Activated T-cell treated with anti-CD3 and anti-CD28 coated beads, Interleukin-2, amount 50 U/mL, for 48 hours (primary cell): ENCODE data around the gene SORCS1.
"Not testable (repeated sequence)": the region's sequence is repeated elsewhere in the genome, so short reads cannot be mapped to it uniquely, and the experiment has no call there.

ENCODE experiments used
- DNase-seq, 2 experiments: peaks; one replicate each; pipeline ENCODE4 v3.0.0-alpha.2; 2020

SORCS1 gene

DNA sequence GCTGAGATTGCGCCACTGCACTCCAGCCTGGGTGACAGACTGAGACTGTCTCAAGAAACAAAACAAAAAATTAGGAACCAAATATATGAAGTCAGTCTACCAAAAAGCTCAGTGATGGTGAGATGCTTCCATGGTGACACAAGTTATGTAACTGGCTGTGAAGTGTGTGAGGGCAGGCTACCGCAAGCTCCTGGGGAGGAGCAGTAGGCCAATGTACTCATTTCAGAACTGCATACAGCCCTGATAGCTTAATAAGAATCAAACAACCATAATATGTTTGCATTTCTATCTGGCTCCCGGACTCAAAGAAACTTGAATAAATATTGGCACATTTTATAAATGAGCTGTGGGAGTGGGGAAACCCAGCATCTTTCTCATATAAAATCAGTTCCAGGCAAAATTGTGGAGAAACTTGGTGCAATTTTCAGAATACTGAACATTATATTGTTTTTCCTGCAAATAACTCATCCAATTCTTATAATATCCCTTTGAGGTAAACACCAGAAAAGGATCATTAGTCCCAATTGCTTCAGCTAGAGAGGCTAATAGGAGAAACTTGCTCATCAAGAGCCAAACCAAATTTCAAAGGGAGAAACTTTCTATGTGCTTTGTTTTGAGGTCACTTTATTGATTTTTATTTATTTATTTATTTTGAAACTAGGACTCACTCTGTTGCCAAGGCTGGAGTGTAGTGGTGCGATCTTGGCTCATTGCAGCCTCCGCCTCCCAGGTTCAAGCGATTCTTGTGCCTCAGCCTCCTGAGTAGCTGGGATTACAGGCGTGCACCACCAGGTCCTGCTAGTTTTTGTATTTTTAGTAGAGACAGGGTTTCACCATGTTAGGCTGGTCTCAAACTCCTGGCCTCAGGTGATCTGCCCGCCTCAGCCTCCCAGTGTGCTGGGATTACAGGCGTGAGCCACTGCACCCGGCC lies 127.0 kb downstream of the SORCS1 start:
- DNase-seq, result no peak

DNA sequence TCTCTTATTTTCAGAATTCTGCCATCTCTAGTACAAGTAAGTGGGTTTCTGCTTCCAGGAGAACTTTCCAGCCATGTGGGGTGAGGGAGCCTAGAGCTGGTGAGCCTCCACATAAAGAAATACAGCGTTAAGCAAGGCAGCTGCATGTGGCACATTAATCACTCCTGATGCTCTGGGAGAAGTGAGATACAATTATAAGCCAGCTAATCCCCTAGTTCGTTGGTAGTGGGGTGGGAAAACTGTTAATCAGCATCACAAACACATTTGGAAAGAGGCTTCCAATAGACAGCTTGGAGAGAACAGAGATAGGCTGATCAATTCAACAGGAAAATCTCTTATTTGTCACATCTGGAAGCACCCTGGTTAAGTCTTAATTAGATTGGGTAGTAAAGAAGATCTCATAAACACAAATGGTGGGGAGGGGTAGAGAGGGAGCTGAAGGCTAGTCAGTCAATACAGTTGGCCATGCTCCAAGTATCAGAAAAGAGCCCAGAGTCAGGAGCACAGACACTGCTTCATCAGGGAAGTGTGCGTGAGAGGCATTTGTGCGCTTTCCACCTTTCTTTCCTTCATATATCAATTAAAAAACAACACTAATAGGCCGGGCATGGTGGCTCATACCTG lies 130.6 kb downstream of the SORCS1 start:
- DNase-seq, result no peak

DNA sequence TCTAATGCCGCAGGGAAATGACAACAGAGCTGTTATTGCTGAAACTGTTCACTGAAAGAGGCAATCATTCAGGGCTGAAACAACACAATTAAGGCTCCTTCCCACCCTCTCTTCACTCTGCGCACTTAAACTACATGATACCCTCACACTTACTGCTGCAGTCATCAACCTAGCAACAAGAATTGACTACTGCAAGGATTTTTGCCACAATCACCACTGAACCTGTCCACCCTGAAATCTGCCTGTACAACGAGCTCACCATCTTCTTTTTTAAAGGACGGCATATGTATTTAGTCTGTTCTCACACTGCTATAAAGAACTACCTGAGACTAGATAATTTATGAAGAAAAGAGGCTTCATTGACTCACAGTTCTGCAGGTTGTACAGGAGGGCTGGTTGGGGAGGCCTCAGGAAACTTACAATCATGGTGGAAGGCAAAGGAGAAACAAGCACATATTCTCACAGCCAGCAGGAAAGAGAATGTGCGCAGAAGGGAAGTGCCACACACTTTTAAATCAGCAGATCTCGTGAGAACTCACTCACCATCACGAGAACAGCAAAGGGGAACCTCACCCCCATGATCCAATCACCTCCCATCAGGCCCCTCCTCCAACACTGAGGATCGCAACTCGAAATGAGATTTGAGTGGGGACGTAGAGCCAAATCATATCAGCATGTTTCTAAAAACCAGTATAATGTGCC lies 131.7 kb downstream of the SORCS1 start:
- DNase-seq, result no peak

DNA sequence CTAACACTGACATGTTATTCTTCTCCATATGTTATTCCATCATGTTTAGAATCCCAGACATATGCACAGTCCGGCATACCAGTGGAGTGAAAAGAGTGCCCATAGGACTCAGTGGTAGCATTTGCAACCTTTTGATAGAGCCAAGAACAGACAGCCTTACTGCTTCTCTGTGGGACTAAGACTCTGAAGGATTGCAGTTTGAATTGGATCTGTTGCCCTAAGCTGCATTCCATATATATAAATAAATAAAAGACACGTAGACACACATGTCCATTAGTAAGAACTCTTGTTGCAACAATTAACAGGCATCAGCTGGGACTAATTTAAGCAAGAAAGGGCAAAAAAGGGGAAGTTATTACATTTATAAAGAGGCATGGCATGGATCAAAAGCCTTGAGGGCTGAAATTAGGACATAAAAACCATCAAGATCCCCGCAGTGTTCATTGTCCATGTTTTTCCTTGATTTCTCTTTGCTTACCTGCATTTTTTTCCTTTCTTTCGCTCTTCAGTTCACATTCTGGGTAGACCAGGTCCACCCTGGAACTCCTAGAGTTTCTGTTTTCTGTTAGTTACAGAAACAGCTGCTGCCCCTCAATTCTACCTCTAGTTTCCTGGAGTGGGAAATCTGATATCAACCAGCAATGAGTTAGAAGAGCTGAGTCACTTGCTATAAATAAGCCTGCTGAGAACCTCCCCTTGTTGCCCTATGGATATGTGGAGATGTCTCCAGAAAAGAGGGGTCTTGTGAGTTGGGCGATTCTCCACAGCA lies 132.4 kb downstream of the SORCS1 start:
- no peak for DNase-seq

DNA sequence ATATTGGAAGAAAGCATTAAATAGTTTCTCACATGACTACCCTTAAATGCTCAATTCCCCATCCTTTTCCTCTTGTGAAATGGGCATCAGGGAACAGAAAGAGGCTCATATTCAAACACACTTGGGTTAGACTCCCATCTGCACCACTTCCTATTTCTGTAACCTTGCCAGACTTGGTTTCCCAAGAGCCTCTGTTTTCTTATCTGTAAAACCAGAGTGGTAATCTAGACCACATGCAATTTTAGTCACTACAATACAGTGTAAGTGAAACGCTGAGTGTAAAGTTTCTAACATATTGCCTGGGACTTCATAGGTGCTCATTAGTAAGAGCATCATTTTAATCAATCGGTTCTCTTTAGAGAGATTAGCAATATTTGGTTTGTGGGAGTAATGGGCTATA lies 136.3 kb downstream of the SORCS1 start:
- no peak for DNase-seq

DNA sequence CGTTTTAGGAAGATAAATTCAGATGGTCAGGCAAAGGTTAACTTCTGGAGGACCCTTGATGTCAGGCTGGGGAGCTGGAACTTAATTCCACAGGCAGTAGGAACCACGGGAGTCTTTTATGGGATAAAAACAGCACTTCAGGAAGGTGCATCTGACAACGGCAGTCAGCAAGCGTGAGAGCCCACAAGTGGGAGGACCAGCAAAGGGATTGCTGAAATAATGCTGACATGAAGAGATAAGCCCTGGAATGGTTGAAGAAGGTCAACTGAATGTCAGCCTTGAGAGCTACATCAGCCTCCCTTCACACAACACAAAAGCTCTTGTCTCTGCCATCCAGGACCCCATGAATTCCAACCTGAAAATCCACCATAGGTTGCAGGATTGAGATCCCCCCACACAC lies 138.8 kb downstream of the SORCS1 start:
- DNase-seq, result no peak

DNA sequence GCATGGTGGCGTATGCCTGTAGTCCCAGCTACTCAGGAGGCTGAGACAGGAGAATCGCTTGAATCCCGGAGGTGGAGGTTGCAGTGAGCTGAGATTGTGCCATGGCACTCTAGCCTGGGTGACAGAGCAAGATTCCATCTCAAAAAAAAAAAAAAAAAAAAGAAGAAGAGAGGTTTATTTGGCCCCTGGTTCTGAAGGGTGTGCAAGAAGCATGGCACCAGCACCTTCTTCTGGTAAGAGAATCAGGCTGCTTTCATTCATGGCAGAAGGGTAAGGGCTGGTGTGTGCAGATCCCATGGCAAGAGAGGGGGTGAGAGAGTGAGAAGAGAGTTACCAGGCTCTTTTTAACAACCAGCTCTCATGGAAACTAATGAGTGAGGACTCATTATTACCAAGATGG lies 140.5 kb downstream of the SORCS1 start:
- DNase-seq, result not testable (repeated sequence)

DNA sequence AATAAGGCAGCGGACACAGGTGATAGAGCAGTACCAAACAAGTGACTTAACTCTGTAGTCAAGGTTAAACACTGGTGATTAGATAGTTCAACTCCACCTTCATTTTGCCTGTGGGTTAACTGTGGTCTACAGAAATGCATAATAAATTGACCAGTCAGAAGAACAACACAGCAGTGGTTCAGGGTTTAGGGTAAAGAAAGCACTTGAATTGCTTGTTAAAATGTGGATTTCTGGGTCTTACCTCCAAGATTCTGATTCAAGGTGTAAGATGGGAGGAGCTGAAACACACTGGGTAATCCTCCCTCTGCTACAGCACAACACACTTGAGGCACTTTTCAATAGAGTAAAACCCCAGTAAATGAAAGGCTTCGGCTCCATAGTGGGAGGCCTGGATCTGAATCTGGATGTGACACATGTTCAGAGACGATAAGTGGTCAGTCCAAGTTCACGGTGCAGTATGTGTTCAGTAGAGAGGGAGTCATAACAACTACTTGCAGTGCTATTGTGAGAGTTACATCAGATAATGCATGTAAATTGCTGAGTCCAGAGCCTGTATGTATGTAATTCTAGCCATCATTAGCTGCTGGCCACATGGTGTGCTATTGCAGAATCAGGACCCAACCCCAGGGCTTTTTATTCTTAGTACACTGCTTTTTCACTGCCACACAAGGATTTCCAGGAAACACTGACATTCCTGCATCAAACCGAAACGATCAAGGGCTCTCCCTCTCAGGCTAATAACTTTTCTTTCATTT lies 141.7 kb downstream of the SORCS1 start:
- no peak for DNase-seq

DNA sequence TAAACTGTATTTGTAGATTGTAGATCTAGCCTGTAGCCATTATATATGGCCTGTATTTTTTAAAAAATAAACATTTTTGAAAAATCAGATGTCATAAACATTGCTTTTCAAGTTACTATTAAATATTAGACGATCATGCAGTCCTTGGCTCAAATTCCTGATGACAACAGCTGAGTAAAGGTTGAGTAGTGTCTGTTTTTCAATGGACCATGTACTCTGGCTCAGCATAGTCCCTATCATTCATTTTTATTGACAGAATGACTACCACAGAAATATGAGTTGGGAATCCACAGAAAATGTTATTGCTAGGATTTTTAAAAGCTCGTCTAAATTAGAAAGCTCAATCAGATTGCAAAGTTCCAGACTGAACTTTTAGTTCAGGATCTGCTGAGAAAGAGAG lies 145.4 kb downstream of the SORCS1 start:
- no peak for DNase-seq

DNA sequence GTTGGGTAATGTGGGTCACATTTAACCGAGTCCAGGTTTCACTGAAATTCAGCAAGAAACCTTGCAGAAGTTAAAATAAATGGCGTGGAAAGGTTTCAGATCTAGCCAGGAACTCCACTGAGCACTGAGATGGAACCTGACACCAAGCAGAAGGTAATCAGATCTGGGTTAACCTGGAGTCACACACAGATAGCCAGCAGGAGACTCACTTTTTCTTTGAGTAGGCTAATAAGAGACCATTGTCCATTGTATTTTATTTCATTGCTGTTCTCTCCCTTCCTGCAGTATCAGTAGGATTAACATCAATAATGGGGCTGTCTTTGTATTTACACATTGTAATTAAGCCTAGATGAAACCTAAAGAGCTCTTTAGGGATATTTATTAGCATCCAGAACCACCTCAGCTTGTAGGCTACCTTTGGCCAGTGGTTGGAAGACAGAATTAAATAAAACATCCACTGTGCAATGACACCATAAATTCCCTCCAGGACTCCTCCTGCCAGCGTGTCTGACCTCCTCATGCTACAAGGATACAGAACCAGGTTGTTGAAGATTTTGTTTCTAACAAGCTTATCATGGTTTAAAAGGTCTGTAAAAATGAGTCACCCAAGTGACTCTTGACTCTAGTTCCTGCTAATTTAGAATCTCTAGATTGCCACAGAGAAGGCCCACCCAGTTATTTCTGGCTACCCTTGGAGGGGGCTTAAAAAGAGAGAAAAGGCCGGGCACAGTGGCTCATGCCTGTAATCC lies 151.1 kb downstream of the SORCS1 start:
- no peak for DNase-seq

DNA sequence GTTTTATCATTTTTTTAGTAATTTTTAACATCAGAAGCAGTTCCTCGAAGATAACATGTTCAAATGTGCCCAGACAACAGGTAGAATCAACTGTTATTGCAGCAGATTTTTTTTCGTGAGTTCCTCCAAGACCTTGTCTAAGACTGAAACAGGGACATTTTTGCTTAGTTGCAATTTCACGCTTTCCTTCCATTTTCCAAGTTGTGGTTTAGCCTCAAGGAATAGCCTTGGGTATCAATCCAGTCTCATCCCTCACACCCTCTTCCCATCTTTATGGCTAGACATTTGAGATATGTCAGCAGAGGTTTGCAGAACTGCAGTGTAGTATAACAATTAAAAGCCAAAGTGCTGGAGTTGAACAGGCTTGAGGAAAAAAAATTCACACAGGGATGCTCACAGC lies 152.5 kb downstream of the SORCS1 start:
- no peak for DNase-seq

DNA sequence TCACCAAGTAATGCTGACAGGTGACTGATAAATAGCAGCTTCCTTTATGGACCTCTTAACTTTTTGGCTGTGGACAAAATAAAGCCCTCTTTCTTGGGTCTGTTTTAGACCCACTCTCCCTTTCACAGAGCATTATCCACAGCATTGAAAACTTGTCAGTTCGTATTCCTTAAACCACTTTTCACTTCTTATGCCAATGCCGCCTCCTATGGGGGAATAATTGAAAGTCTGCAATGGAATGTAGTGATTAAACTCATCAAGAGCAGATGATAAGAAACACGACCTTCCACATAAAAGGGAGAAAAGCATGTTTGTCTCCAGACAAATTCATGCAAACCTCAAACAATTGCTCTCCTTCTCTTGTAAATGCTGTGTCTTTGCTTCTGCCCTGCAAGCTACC lies 153.4 kb downstream of the SORCS1 start:
- no peak for DNase-seq

DNA sequence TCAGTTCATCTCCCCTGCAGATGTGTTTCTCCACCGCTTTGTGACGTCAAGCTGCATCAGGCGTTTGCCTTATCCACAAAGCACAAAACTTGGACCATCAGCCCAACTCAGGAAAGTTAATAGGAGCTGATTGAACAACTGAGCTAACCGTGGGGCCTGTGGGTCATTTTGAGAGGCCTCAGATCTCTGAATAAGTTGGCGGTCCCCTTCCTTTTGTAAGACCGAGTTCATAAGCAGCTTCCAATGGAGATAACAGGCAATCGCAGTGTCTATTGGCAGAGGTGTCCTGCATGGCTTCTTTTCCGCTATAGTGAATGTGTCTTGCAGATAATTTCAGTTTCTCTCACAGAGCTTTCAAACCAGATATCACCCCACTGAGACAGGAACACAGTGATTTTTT lies 154.0 kb downstream of the SORCS1 start:
- no peak for DNase-seq

DNA sequence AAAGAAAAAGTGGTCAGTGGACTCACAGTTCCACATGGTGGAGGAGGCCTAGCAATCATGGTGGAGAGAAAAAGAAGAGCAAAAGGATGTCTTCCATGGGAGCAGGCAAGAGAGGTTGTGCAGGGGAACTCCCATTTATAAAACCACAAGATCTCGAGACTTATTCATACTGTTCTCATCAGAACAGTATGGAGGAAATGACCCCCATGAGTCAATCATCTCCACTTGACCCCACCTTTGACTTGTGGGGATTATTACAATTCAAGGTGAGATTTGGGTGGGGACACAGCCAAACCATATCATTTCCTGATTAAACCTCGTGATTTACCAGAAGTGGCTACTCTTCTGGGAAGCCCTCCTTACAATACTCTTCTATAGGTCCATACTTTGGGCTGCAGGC lies 160.1 kb downstream of the SORCS1 start:
- no peak for DNase-seq

DNA sequence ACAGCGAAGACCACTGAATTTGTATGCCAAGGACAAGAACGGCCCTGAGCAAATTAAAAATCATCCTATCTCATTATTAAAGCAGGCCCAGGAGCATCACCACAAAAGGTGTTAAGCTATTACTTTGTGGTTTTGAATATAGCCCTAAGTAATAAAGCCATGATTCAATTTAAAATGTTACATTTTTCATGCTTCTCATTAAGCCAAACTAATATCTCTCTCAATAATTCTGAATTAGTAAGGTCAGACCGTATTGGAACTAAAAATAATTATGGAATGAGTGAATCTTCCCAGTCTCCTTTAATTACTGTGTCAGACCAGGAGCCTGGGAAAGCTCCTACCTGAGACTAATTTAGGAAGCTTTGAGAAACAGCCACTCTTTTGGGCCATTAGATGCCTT lies 162.4 kb downstream of the SORCS1 start:
- DNase-seq, result no peak

DNA sequence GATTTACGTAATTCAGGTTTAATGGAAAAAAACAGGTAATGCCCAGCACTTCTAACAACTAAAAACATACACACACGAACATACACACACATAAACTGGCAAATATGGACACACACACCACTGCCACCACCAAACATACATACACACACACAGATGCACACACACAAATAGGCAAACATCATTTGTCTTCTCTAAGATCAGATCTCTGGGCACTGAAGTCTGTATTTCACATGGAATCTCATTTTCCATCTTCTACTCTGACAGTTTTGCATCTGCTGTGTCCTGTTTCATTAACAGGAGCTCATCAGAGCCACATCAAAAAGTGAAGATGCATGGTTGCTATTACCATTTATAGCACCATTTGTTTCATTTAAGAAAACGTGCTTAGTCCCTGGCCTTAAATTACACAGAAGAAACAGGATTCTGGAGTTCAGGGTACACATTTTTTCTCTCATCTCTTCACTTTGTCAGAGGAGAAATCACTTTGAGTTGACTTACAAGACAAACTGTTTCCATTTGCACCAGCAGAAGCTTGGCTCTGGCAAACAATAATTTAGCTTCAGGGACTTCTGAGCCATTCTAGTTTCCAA lies 165.3 kb downstream of the SORCS1 start:
- DNase-seq, result no peak

DNA sequence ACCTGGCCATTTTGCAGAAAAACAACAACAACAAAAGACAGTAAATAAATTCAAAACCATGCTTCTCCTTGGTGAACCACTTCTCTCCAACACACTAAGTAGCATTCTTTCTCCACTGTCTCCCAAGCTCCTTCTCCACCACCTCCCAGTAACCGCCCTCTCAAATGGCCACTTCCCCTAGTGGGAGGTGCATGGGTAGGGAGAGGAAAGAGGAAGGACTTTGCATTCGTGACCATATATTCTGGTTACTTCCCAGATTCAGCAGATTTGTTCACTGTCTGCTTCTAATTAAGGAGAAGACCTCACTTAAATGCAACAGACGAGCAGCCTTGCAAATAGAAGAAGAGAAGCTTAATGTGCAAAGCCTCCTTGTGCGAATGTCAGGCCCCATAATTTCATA lies 166.8 kb downstream of the SORCS1 start:
- DNase-seq, result no peak

DNA sequence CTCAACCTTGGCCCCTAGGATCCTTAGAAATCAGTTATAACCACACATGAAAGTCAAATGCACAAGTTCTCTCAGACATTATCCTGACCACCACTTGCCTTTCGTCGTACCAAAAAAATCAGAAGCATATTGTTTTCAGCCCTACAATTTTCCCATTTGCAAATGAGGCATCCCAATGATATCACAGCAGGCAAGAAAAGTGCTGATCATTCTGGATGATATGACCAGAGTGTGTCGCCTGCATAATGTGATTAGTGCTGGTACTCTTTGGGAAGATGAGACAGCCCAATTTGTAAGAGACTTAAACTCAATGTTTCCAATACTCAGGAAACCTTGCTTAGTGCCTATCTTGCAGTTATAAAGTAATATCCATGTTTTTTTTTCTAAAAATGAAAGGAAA lies 168.0 kb downstream of the SORCS1 start:
- no peak for DNase-seq

DNA sequence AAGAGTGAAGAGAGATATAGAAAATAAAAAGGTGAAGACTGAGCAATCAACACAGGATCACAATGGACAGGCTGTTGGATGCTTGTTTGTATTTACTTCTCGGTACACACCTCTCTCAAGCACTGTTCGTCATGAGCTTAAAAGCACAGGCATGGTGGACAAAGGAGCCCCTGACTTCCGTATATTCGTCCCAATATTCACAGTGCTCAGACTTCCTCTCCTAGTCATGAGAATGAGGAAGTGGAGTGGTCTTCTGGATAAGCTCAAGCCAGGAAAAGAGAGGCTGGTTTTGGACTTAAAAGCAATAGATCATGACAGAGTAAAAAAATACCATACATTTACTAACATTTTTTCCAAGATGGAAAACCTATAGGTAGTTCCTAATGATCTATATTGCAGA lies 172.5 kb downstream of the SORCS1 start:
- no peak for DNase-seq

DNA sequence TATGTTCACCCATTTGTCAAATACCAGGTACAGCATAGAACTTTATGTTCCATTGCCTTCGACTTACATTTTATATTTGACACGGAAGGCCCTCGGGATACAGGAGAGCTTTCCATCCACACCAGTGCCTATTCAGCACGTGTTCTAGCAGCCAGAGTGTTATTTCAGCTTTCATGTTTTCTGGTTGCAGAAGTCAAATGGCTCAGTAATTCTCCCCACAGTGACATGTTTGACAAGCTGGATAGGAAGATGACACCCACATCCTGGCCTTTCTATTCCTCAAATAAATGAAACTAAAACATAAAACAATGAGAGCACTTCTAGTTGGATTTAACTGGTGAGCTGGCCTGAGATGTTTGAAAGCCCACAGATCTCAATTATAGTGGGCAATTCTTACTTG lies 173.4 kb downstream of the SORCS1 start:
- no peak for DNase-seq

DNA sequence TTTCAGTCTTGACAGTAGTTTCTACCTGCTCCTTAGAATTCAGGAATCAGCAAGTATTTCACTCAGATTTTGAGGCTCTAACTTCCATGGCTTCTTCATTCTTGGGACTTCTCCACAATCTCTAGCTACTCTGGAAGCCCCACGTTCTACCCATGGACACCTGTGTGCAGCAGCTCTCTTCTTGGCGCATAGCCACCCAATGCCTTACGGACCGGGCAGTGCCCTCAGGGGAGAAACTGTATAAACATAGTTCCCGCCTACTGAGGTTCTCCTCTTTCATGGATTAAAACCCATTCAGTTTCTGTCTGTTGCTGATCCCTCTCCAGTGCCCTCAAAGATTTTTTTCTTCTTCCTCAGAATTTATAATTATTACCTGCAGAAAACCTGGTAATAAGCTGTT lies 177.1 kb downstream of the SORCS1 start:
- DNase-seq, result no peak
